PFSK-1 (cell line): ENCODE results near the gene KAZN.

ENCODE experiments used
- FOXP2 ChIP-seq: optimal IDR thresholded peaks from 2 replicates; pipeline ENCODE3; 2011; ENCODE audit warnings: borderline replicate concordance, control low read depth, inconsistent platforms; ENCODE audit not compliant: insufficient read depth; ENCODE audit errors: extremely low read length, extremely low read depth
- POLR2AphosphoS5 ChIP-seq: IDR thresholded peaks from 2 replicates; pipeline ENCODE4 v1.6.1; 2012; ENCODE audit warnings: low read depth, mild to moderate bottlenecking, control low read depth, low read length, moderate library complexity
- REST ChIP-seq, 2 experiments: IDR thresholded peaks; 2 replicates each; pipeline versions ENCODE4 v1.6.1 to v1.8.0; 2011 to 2012; ENCODE audit warnings: low read depth in 2 of 2, low read length in 2 of 2, control low read depth in 1 of 2, inconsistent platforms in 1 of 2, mild to moderate bottlenecking in 1 of 2, moderate library complexity in 1 of 2; ENCODE audit not compliant: insufficient read depth in 1 of 2
- SIN3A ChIP-seq: IDR thresholded peaks from 2 replicates; pipeline ENCODE4 v1.6.1; 2012; ENCODE audit warnings: mild to moderate bottlenecking, low read length, moderate library complexity, borderline replicate concordance; ENCODE audit not compliant: insufficient read depth
- TAF1 ChIP-seq: IDR thresholded peaks from 2 replicates; pipeline ENCODE4 v1.6.1; 2012; ENCODE audit warnings: low read length, control low read depth, borderline replicate concordance; ENCODE audit not compliant: insufficient read depth

Gene KAZN

GRCh38 chr1:15042866-15043265 lies 444.4 kb downstream of the KAZN start:
- no peak for TF ChIP-seq SIN3A

DNA sequence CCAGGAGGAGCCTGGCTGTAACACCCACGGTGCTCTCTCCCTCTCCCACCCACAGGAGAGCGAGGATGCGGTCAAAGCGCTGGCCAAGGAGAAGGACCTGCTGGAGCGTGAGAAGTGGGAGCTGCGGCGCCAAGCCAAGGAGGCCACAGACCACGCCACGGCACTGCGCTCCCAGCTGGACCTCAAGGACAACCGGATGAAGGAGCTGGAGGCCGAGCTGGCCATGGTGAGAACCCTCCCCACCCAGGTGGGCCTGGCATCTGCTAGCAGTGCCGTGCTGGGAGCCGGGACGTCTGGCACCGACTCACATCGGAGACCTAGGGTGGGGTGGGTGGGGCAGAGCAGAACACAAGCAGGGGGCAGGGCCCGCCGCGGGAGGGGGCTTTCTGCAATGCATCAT lies 445.4 kb downstream of the KAZN start:
- TF ChIP-seq TAF1, result no peak
- no peak for TF ChIP-seq SIN3A
- no peak for TF ChIP-seq POLR2AphosphoS5
- TF ChIP-seq REST (IDR thresholded peaks at IDR 0.05; ENCODE audit: insufficient read depth in 1 of 2, low read depth in 2 of 2, low read length in 2 of 2), result no peak
- TF ChIP-seq FOXP2, result no peak

DNA sequence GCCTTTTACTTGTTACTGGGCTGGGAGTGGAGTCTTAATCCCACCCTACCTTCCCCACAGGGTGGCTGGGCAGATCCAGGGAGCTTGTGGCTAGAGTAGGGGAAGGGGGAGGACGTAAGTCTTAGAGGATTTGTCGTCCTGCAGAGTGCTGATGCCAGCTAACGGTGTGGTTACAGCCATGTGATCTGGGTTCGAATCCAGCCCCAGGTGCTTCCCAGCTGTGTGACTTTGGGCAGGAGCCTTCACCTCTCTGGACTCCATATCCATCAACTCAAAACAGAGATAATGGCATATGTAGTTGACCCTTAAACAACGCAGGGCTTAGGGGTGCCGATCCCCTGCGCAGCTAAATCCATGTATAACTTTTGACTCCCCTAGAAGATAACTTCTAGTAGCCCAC lies 446.6 kb downstream of the KAZN start:
- TF ChIP-seq TAF1, result no peak

DNA sequence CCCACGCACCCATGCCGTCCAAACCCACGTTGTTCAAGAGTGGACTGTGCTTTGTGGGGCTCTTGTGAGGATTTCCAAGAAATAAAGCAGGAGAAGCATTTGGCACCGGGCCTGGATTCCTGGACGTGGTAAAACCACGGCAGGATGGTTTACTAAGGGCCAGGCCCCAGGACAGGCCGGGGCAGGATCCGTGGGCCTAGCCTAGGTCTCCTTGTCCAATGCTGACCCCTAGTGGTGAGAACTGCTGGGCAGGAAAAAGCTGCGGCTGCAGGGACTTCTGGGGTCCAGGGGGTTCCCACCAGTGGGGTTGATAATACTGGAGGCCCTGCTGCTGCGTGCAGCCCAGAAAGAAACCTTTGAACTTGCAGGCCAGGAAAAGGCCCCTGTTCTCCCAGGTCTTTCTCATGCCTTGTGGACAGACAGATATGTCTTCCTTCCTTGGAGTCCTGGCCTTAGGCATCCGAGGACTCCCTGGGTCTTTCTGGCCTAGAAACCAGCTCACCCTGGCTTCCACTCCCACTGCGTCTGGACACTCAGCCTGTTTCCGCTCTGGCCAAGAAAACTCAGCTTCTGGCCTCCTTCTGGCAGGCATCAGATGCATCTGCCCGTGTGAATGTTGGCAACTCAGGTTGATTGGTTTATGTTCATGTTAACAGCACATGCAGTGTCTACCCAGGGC lies 448.1 kb downstream of the KAZN start:
- TF ChIP-seq TAF1, result no peak
- no peak for TF ChIP-seq POLR2AphosphoS5
- no peak for TF ChIP-seq FOXP2
- TF ChIP-seq SIN3A, result no peak
- TF ChIP-seq REST (IDR thresholded peaks at IDR 0.05; ENCODE audit: insufficient read depth in 1 of 2, low read depth in 2 of 2, low read length in 2 of 2), result no peak

DNA sequence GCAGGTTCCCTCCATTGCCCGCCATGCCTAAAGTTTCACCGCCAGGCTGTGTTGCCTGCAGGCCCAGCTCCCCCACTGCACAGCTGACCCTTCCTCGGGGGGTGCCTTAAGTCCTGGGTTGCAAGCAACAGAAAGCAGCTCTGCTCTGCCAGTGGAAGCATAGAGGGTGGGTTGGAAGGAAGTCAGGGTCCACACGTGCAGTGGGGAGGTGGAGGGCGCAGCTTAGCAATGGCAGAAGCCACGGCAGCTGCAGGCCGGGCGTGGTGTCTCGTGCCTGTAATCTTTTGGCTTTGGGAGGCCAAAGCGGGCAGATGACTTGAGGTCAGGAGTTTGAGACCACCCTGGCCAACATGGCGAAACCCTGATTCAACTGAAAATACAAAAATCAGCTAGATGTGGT lies 448.8 kb downstream of the KAZN start:
- TF ChIP-seq SIN3A (no peak), TAF1 (no peak), POLR2AphosphoS5 (no peak), REST (IDR thresholded peaks at IDR 0.05; ENCODE audit: insufficient read depth in 1 of 2, low read depth in 2 of 2, low read length in 2 of 2) (no peak), FOXP2 (no peak)

DNA sequence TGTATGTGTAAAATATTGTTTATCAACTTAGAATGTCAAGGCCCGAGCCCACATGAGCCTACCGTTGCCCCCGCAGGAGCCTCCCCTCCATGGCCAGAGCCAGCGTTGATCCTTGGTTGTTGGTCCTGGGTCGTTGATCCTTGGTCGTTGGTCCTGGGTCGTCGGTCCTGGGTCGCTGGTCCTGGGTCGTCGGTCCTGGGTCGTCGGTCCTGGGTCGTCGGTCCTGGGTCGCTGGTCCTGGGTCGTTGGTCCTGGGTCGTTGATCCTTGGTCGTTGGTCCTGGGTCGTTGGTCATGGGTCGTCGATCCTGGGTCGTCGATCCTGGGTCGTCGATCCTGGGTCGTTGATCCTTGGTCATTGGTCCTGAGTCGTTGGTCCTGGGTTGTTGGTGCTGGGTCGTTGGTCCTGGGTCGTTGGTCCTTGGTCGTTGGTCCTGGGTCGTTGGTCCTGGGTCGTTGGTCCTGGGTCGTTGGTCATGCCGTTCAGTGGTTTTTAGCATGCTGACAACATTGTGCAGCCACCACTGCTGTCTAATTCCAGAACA lies 450.0 kb downstream of the KAZN start:
- TF ChIP-seq SIN3A, result no peak
- TF ChIP-seq TAF1, result no peak
- TF ChIP-seq FOXP2, result no peak
